Inflammatory macrophage treated with lipopolysaccharide for 4 hours (primary cell): ENCODE data around the gene SLC30A1.
"Not testable (repeated sequence)": the region's sequence is repeated elsewhere in the genome, so short reads cannot be mapped to it uniquely, and the experiment has no call there.

Experiments used
- DNase-seq: peaks from one replicate; pipeline ENCODE4 v3.0.0-alpha.2; 2020

The SLC30A1 gene

DNA sequence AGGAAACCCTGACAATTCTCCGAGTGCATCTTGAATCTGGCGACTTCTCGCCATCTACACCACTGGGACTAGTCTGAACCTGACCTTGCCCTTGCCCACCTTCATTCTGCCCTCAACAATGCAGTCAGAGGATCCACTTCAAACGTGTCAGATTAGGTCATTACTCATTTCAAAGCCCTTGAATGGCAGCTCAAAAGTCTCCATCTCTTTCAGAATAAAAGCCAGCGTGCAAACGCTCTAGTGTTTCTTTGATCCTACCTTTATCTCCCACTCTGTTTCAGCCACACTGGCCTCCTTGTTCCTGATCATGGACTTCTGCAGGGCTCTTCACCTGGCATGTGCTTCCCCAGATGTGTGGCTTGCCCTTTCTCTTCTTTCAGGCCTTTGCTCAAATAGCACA is 31.3 kb downstream of the SLC30A1 start:
- no peak for DNase-seq

DNA sequence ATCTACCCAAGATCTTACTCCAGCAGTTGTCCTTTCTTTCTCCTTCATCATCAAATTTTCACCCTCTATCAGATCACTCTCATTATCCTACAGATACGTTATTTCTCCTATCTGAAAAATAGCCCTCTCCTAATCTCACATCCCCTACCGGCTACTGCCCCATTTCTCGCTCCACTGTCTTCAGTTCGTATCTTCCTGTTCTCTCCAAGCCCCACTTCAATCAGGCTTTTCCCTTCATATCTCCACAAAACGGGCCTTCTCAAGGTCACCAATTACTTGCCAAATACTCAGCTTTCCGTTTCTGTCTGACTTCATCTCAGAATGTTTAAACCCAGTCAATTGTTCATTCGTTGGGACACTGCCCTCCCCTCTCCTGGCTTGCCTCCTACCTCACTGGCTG is 32.4 kb downstream of the SLC30A1 start:
- no peak for DNase-seq

DNA sequence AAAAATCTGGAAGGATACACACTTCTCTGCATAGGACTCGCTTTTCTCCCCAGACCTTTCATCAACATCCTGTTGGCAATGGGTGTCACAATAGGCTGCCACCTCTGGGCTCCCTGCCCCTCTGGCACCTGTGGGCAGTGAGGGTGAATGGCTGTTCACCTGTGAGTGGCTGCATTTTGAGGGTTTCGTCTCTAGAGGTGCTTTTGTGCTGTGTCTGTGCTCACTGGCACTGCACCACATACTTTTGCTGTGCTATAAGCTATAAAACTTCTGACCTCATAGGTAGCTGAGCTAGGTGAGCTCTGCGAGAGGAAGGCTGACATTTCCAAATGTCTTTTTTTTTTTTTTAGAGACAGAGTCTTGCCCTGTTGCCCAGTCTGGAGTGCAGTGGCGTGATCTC is 35.9 kb downstream of the SLC30A1 start:
- DNase-seq = no peak

DNA sequence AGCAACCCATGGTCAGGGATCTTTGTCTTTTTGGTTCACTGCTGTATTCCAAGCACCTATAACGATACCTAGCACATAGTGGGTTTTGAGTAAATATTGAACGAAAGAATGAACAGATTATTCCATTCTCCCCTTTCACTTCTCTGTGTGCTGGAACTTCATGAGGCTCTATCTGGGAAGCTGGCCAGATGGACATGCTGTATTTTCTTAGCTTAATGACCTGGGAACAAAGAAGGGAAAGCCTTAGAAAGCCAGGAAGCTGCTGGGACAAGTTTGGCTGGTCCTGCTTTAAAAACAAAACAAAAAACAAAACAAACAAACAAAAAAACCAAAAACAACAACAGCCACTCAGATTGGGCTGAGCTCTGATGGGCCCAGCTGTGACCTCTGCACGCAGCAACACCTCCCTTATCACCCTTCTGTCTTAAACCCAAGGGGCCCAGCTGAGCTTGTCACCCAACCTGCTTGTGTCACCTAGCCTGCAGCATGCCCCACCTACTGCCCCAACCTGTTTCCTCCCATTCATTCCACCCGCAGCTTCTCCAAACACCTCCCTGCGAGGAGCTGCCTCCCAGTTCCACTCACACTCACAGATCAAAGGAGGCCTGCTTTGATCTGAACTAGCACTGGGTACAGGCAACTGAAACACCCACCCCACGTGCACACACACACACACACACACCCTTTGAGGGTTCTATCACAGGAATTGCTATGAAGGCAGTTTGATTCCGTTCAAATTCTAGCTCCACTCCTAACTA is 37.1 kb downstream of the SLC30A1 start:
- DNase-seq = no peak

DNA sequence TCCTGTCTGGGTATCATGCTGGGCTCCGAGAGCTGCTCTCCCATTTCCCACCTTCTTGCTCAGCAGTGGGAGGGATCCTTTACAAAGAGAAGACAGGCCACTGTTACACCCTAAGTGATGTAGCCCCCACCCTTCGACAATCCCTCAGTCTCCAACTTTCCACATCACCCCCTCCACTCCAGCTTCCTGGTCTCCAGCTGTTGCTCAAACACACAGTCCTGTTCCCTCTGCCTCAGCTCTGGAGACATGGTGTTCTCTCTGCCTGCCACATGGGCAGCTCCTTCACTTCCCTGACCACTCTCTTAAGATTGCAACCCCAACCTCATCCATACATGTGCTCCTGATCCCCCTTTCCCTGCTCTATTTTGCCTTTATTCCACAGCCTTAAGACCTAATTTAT is 37.7 kb downstream of the SLC30A1 start:
- DNase-seq = no peak

DNA sequence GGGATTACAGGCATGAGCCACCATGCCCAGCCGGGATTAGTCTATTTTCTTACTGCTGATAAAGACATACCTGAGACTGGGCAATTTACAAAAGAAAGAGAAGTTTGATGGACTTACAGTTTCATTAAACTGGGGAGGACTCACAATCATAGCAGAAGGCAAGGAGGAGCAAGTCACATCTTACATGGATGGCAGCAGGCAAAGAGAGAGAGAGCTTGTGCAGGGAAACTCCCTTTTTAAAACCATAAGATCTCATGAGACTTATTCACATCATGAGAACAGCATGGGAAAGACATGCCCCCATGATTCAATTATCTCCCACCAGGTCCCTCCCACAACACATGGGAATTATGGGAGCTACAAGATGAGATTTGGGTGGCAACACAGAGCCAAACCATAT is 38.1 kb downstream of the SLC30A1 start:
- DNase-seq = not testable (repeated sequence)

DNA sequence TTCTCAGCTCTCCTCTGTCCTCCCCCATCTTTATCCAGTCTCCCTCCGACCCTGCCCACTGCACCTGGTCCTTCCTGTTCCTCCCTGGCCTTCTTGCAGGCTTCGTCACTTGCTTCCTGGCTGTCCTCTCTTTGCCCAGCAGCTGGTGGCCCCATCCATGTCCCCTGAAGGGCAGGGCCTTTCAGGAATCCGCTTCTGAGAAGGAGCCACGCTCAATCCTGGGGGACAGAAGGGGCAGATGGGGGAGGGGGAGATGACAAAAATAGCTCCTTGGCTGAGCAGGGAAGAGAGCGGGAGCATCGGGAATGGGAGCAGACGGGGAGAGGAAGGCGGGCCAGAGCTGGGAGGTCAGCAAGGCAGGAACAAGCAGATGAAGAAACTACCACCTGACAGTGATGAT is 40.7 kb downstream of the SLC30A1 start:
- DNase-seq = no peak

DNA sequence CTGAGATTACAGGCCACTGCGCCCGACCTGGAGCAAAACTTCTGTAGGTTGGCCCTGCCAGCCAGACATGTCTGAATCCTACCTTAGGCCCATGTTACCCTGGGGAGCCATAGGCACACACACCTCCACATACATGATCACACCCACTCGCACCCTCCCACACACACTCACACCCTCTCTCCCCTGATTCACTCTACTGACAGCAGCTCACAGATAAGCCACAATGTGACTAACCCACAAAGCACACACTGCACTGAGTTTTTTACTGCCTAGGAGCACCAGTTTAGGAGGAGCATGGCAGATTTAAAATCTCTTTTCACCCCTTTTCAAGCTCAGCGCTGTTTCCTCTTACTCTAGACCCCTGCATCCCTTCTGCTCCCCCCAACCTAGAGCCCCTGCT is 41.7 kb downstream of the SLC30A1 start:
- no peak for DNase-seq

DNA sequence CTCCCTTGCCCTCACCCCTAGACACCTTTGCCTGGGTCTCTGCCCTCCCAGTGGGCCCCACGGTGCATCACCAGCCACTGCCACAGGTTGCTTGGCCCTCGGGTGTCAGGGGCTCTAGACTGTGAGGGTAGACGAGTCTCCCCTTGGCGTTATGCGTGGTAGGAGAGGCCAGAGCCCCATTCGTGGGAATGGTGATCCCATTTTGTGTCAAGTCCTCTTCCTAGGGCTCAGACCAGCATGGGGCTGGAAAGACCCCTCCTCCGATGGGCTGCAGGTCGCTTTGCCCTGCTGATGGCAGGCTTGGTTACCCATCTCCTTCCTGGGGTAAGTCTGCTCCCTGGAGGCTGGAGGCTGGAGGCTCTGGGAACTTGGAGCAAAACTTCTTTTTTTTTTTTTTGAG is 42.4 kb downstream of the SLC30A1 start:
- no peak for DNase-seq

DNA sequence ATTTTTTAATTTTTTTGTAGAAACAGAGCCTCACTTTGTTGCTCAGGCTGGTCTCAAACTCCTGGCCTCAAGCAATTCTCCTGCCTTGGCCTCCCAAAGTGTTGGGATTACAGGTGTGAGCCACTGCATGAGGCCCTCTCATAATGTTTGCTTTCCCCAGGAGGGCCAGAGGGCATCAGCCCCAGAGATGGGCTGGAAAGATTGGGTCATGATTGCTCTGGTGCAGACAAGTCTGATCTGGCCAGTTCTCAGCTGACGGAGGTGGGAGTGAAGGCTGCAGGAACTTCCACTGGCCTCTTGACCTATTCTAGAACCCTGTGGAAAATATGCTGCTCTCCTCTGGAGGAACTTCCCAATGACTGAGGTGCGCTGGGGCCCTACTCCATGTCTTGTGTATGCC is 43.6 kb downstream of the SLC30A1 start:
- DNase-seq = no peak

DNA sequence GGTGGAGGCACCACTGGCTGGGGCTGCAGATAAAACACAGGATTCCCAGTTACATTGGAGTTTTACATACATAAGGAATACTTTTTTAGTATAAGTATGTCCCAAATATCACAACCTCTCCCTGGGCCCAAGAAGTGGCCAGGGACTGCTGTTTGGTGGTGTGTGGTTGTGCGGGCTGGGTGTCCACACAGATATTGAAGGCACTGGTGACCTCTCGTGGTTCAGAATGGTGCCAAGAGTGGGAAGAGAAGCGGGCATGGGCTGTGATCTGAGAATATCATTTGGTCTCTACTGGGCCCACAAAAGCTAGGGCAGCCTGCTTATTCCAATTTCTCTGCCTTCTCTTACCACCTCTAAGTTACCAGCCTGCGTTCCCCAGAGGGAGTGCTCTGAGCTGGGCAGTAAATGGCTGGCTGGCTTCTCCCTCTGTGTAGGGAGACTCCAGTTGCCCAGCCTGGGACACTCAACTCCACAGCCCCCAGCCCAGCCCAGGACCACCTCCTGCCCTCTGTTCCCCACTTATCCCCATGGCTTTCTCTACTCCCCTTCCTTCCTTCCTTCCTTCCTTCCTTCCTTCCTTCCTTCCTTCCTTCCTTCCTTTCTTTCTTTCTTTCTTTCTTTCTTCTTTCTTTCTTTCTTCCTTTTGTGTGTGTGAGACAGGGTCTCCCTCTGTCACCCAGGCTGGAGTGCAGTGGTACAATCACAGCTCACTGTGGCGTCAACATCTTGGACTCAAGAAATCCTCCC is 44.2 kb downstream of the SLC30A1 start:
- DNase-seq = no peak

DNA sequence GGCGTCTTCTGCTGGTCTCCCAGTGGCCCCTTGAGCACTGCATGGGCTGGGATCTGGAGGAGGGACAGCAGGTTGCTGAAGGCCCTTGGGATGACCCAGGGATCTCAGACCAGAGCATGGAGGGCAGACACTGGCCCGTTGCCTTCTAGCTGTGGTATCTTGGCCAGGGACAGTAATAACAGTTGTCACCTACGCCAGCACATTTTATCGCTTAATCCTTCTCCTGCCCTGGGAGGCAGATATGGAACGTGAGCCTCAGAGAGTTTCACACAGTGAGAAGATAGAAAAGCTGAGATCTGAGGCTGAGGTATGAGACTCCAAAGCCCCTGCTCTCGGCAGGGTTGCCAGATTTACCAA is 46.9 kb downstream of the SLC30A1 start:
- no peak for DNase-seq

DNA sequence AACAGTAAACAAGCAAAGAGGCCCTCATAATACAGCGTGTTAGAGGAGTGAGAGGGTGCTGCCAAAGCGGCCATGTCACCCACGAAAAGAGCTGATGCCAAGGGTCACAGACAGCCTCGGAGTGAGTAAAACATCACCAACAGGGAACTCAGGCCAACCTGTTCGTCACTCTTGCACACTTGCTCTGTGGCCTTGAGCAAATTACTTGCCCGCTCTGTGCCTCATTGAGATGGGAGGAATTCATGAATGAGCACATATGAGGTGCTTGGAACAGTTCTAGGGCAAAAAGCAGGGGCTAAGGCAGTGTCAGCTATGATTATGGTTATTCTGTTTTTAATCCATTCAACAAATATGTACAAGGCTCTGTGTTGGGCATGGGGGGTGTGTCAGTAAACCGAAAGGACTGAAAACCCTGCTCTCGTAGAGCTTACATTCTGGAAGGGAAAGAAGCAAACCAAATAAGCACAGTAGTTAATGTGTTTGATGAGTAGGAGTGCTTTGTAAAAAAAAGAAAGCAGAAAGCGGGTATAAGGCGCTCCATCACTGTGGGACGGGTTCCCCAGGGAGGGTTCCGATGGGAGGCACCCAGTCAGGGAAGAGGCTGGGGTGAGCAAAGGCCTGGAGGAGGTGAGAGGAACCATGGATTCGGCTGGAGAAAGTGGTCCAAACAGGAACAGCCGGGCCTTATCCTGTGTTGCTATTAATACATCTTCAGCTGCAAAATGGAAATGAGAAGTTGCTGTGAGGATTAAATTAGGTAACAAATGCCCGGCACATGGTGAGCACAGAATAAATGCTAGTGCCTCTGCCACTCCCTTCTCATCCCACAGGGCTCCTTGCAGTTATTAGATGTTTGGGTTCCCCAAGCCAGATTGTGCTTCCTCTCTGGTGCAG is 47.5 kb downstream of the SLC30A1 start:
- DNase-seq = peak; percentile 1

DNA sequence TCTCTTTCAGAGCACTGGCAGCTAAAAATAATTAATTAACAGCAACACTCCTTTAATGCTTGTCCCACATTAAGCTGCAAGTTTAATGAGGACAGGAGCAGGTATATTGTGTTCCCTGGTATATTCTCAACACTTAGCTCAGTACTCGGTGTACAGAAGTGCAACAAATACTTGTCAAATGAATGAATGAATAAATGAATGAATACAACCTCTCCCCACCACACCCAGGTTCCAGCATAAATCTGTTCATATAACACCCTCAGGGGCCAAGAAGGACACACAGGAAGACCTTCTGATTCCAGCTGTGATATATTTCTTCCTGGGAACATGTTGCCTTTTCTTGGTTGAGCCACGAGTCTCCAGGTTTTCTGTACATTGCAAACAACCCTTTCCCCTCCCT is 48.9 kb downstream of the SLC30A1 start:
- no peak for DNase-seq

DNA sequence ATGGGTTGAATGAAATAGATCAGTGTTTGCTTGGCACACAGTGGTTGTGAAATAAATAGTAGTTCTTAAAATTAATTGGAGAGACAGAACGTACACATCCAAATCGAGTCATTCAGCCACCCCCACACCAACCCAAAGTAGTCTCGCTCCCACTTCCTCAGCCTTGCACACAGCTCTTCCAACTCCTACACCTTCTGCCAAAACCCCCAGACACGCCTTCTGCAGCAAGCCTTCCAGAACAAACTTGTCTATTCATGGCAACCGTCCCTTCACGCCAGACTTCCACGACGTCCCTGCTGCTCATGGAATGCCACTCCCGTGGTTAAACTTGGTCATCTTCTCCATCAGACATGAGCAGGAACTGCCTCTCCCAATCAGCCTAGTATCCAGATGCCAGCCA is 49.5 kb downstream of the SLC30A1 start:
- DNase-seq = peak; percentile 51

DNA sequence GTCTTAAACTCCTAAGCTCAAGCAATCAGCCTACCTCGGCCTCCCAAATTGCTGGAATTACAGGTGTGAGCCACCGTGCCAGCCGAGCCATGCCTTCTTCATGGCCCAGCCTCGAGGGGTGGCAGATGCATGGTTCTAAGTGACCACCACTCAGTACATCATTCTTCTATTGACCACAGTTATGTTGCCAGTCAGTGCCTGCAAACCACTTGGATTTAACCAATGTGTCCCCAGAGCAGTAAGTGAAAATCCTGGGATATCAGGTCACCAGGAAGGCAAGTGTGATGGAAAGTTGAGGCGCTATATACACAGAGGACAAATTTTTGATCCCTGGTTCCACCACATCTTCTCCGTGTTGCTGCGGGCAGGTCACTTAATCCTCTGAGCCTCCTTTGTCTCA is 50.0 kb downstream of the SLC30A1 start:
- no peak for DNase-seq

DNA sequence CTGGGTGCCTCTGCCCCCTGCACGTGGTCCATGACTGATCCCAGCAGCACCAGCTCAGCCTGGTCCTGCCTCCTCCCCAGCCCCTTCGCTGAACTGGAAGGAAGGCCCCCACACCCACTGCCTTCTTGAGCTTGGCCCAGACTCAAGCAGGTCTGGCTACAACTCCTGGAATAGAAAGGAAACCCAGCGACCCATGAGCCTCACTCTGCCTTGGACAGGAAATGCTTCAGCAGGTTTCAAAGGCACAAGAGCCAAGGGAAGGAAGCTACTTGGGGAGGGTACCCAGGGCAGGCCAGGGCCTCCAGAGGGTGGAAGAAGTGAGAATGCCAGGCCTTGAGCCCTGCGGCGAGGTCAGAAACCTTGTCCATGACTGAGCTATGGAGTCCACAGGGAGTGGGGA is 51.1 kb downstream of the SLC30A1 start:
- no peak for DNase-seq

DNA sequence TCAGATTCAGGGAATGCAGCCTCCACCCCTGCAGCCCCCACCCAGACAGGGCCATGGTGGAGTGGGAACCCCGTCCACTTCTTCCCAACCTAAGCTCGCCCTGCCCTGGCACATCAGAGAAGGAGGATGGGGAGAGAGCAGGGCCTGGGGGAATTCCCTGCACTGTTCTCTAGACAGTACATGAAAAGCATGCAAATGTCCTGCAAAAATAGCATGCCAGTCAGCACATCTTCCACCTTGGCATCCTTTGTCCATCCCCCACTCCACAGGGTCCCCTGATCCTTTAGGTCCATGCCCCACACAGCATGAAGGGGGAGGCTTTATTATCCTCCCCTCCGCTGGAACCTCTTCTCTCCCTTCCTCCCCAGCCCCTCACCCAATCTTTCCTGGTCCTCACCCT is 52.0 kb downstream of the SLC30A1 start:
- DNase-seq = no peak

DNA sequence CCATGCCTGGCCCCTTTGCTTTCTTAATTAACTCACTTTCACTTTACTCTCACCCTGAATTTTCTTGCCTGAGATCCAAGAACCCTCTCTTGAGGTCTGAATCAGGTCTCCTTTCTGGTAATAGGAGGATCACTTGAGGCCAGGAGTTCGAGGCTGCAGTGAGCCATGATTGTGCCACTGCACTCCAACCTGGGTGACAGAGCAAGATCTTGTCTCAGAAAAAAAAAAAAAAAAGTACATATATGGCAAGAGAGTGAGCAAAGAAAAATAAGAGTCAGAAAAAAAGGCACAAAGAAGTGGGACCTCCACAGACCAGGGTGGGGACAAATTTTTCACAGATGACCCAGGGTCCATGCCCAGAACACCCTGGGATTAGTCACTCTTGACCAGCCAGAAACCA is 52.9 kb downstream of the SLC30A1 start:
- DNase-seq = no peak

DNA sequence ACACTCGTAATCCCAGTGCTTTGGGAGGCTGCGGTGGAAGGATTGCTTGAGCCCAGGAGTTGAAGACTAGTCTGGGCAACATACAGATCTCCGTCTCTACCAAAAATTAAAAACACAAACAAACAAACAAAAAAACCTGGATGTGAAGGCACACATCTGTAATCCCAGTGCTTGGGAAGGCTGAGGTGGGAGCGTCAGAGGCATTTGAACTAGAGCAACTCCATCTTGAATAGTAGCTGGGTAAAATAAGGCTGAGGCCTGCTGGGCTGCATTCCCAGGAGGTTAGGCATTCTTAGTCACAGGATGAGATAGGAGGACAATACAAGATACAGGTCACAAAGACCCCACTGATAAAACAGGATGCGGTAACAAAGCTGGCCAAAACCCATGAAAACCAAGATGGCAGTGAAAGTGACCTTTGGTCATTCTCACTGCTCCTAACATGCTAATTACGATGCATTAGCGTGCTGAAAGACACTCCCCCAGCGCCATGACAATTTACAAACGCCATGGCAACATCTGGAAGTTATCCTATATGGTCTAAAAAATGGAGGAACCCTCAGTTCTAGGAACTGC is 53.8 kb downstream of the SLC30A1 start:
- no peak for DNase-seq

DNA sequence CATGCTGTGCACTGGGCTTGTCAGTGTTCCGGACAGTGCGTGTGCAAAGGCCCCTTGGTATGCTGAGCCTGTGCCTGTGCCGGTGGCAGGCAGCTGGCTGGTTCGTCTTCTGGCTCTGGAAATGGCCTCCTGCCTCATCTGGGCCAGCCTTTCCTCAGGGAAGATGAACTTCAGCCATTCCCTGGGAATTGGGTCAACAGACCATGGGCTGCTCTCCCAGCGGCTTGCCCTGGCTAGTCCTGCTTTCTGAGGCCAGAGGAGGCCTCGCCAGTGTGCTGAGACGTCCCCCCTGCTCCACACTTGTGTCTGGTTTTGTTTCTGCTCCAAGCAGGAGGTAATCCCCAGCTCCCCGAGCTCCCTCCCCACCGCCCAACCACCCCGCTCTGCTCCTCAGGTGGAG is 54.4 kb downstream of the SLC30A1 start:
- no peak for DNase-seq

DNA sequence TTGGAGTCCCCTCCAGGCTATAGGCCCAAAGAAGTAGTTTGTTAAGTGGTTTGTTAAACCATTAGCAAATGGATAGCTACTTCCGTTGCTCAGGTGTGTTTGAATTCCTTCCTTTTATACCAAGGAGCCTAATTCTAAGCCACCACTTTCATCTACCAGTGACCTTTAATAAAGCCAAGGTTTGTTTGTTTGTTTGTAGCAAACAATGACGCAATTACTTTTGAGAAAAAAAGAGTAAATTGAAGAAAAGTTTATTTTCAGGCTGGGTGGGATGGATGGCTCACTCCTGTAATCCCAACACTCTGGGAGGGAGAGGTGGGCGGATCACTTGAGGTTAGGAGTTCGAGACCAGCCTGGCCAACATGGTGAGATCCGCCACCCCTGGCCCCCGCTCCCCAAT is 56.2 kb downstream of the SLC30A1 start:
- no peak for DNase-seq
